Upper lobe of left lung (tissue), 6 donors: ENCODE measurements around the gene CATSPERB. TPM values are rescaled to one million over a fixed set of nuclear protein-coding genes. Genes with fewer than 3 reads are reported as not detected.

ENCODE experiments used
- ATAC-seq, 2 donors: fragments of 200-7000 bp; cut with Tn5 transposase; one replicate each; pipeline ENCODE4 v1.9.1; 2022; ENCODE audit warnings: mild to moderate bottlenecking in 2 of 2, moderate library complexity in 2 of 2; ENCODE audit not compliant: low FRiP score in 2 of 2
- DNase-seq, 2 donors: peaks; one replicate each; pipeline ENCODE4 v3.0.0-alpha.2; 2019 to 2020
- H3K27ac ChIP-seq, 4 donors: fragments of 200-600 bp; sonication (generic); one replicate each; pipeline ENCODE4 v1.5.1; 2016 to 2019
- H3K27me3 ChIP-seq, 4 donors: fragments of 200-600 bp; sonication (generic); one replicate each; pipeline ENCODE4 v1.5.1; 2017 to 2019
- H3K36me3 ChIP-seq, 4 donors: fragments of 200-600 bp; sonication (generic); one replicate each; pipeline ENCODE4 v1.5.1; 2016 to 2019
- H3K4me1 ChIP-seq, 4 donors: fragments of 200-600 bp; sonication (generic); one replicate each; pipeline ENCODE4 v1.5.1; 2018 to 2019
- H3K4me3 ChIP-seq, 4 donors: fragments of 200-600 bp; sonication (generic); one replicate each; pipeline ENCODE4 v1.5.1; 2017 to 2019; ENCODE audit warnings: mild to moderate bottlenecking in 2 of 4, moderate library complexity in 1 of 4
- H3K9me3 ChIP-seq, 4 donors: fragments of 200-600 bp; sonication (generic); one replicate each; pipeline ENCODE4 v1.5.1; 2018 to 2019
- CTCF ChIP-seq, 6 experiments: fragments of 450-650 bp in 4 of 6; fragments of 200-600 bp in 2 of 6; sonication (generic) in 2 of 6; IDR thresholded peaks; one replicate each; pipeline ENCODE4 v1.5.1; 2016 to 2019; ENCODE audit warnings: antibody characterized with exemption in 6 of 6
- EP300 ChIP-seq, 4 donors: sonication (generic); formaldehyde crosslinking; IDR thresholded peaks; one replicate each; pipeline ENCODE4 v1.5.1; 2017; ENCODE audit warnings: antibody characterized with exemption in 4 of 4, control low read depth in 2 of 4
- POLR2A ChIP-seq, 4 donors: fragments of 450-650 bp; IDR thresholded peaks; one replicate each; pipeline ENCODE4 v1.5.1; 2016 to 2017; ENCODE audit warnings: antibody characterized with exemption in 4 of 4, mild to moderate bottlenecking in 2 of 4
- POLR2AphosphoS5 ChIP-seq, 2 donors: sonication (generic); formaldehyde crosslinking; IDR thresholded peaks; one replicate each; pipeline ENCODE4 v1.5.1; 2017; ENCODE audit warnings: antibody characterized with exemption in 2 of 2
- WGBS, 2 donors: methylation state at CpG; one replicate each; pipeline ENCODE4 v1.1.5; 2017 to 2018; 5-methylcytosine and 5-hydroxymethylcytosine counted together
- total RNA-seq, 6 donors: library from RNA; depleted of rRNA in 4 of 6; stranded (reverse); fragments of >200 nt in 4 of 6; gene quantifications; one replicate each; pipeline versions ENCODE4 v1.1.0 to v1.2.1, GENCODE V29; 2016 to 2021
- donor health status: DM: no; HTN: no; CAD: no; lungs with moderate emphysema.
- donor health status: DM: no; HTN: yes; CAD: no; lungs with severe emphysema.

CATSPERB gene
- total RNA-seq, 6 donors from 2014 or later, result 0.63 to 16.8 (median 3.9) TPM

GRCh38 chr14:91577632-91578233 lies 154.2 kb downstream of the CATSPERB start:
- no peaks in the 10 kb centered on the region for H3K36me3 ChIP-seq
- WGBS, 2 donors, result 84 to 96% methylated on average over 2 to 16 of the region's 30 CpGs
- no peak overlapping the region for H3K27ac ChIP-seq
- peaks cover 7 to 11% (median 9%) of the 10 kb centered on the region in 4 donors for H3K4me1 ChIP-seq
- TF ChIP-seq POLR2AphosphoS5 (IDR thresholded peaks at IDR 0.05), result no peak
- TF ChIP-seq POLR2A (IDR thresholded peaks at IDR 0.05), result no peak
- TF ChIP-seq CTCF (IDR thresholded peaks at IDR 0.05), result no peak
- no peak for TF ChIP-seq EP300 (IDR thresholded peaks at IDR 0.05)
- H3K27me3 ChIP-seq, result peaks cover 0 to 11% (median 3%) of the 10 kb centered on the region in 4 donors
- DNase-seq, result peak in 1 of 2 donors; percentile 61
- no peak overlapping the region for H3K4me3 ChIP-seq
- ATAC-seq, result no peak
- H3K9me3 ChIP-seq, result peaks cover 0 to 3% (median 0%) of the 10 kb centered on the region in 4 donors

- 63 to 73% methylated on average over 12 to 13 of the region's 13 CpGs for WGBS, 2 donors
- ATAC-seq (no peak), DNase-seq (no peak)
- H3K4me3 ChIP-seq, result no peak overlapping the region
- H3K27ac ChIP-seq, result no peak overlapping the region
- H3K27me3 ChIP-seq, result peaks cover 0 to 11% (median 3%) of the 10 kb centered on the region in 4 donors
- peaks cover 0 to 3% (median 0%) of the 10 kb centered on the region in 4 donors for H3K9me3 ChIP-seq
- peaks cover 7 to 11% (median 9%) of the 10 kb centered on the region in 4 donors for H3K4me1 ChIP-seq
- no peak for TF ChIP-seq POLR2A (IDR thresholded peaks at IDR 0.05)
- TF ChIP-seq CTCF (IDR thresholded peaks at IDR 0.05), result no peak
- TF ChIP-seq EP300 (IDR thresholded peaks at IDR 0.05), result no peak
- no peak for TF ChIP-seq POLR2AphosphoS5 (IDR thresholded peaks at IDR 0.05)
- H3K36me3 ChIP-seq, result no peaks in the 10 kb centered on the region
Measured at GRCh38 chr14:91575469-91576208, 156.2 kb downstream of the CATSPERB start.

- peaks cover 7 to 11% (median 9%) of the 10 kb centered on the region in 4 donors for H3K4me1 ChIP-seq
- peak overlapping the region; percentile 4 to 52 (median 43) for H3K4me3 ChIP-seq
- H3K36me3 ChIP-seq, result no peaks in the 10 kb centered on the region
- H3K9me3 ChIP-seq, result peaks cover 0 to 3% (median 0%) of the 10 kb centered on the region in 4 donors
- H3K27ac ChIP-seq, result peak overlapping the region in 1 of 4 donors; percentile 2
- peaks cover 0 to 11% (median 3%) of the 10 kb centered on the region in 4 donors for H3K27me3 ChIP-seq
- DNase-seq (peak; percentile 62 to 90), ATAC-seq (peak; percentile 70 to 91)
- WGBS, 2 donors, result 4 to 6% methylated on average over 17 to 35 of the region's 59 CpGs
- TF ChIP-seq CTCF (IDR thresholded peaks at IDR 0.05) (peak in 2 of 6 experiments; percentile 11 to 23), POLR2A (IDR thresholded peaks at IDR 0.05) (no peak)
Measured at GRCh38 chr14:91573894-91574837, 157.7 kb downstream of the CATSPERB start.

GRCh38 chr14:91573528-91573893 lies 158.4 kb downstream of the CATSPERB start:
- H3K4me3 ChIP-seq, result peak overlapping the region in 2 of 4 donors; percentile 51 to 52
- no peaks in the 10 kb centered on the region for H3K36me3 ChIP-seq
- H3K27me3 ChIP-seq, result peaks cover 0 to 11% (median 3%) of the 10 kb centered on the region in 4 donors
- ATAC-seq (no peak), DNase-seq (no peak)
- H3K4me1 ChIP-seq, result peaks cover 7 to 11% (median 9%) of the 10 kb centered on the region in 4 donors
- no peak overlapping the region for H3K27ac ChIP-seq
- TF ChIP-seq EP300 (IDR thresholded peaks at IDR 0.05) (no peak), POLR2AphosphoS5 (IDR thresholded peaks at IDR 0.05) (no peak), CTCF (IDR thresholded peaks at IDR 0.05) (no peak), POLR2A (IDR thresholded peaks at IDR 0.05) (no peak)
- peaks cover 0 to 3% (median 0%) of the 10 kb centered on the region in 4 donors for H3K9me3 ChIP-seq
